Activated B cell treated with CpG ODN at 0.5 μM for 24 hours (primary cell): Measurements from ENCODE around the gene TMEM108. TPM values are rescaled to one million over a fixed set of nuclear protein-coding genes. Genes with fewer than 3 reads are reported as not detected.

ENCODE experiments used
- ATAC-seq: fragments of 200-7000 bp; cut with Tn5 transposase; one replicate; pipeline ENCODE4 v1.10.0; 2021; ENCODE audit warnings: low read depth, mild to moderate bottlenecking, moderate library complexity
- CTCF ChIA-PET: fragments of 350-600 bp; sonication (Branson Sonifier 250); formaldehyde crosslinking; loops from one replicate; lab custom pipeline; 2021; ENCODE audit warnings: antibody characterized with exemption; lab: Charles Lee
- POLR2A ChIA-PET: fragments of 350-600 bp; sonication (Branson Sonifier 250); formaldehyde crosslinking; loops from one replicate; lab custom pipeline; 2021; ENCODE audit warnings: antibody characterized with exemption; lab: Charles Lee
- DNase-seq: peaks from one replicate; pipeline ENCODE4 v3.0.0; 2022
- H3K27ac Mint-ChIP-seq: one replicate; pipeline ENCODE4 v1.8.0; 2020; ENCODE audit warnings: mixed read lengths
- H3K27me3 Mint-ChIP-seq: one replicate; pipeline ENCODE4 v1.8.0; 2021; ENCODE audit warnings: mixed read lengths
- H3K36me3 Mint-ChIP-seq: one replicate; pipeline ENCODE4 v1.8.0; 2021; ENCODE audit warnings: low read depth, mixed read lengths
- H3K4me1 Mint-ChIP-seq: one replicate; pipeline ENCODE4 v1.8.0; 2021; ENCODE audit warnings: mixed read lengths
- H3K4me3 Mint-ChIP-seq: one replicate; pipeline ENCODE4 v1.8.0; 2020; ENCODE audit warnings: mild to moderate bottlenecking, mixed read lengths
- H3K9me3 Mint-ChIP-seq: one replicate; pipeline ENCODE4 v1.8.0; 2020; ENCODE audit warnings: mixed read lengths
- CTCF ChIP-seq: fragments of 200-600 bp; IDR thresholded peaks from one replicate; pipeline ENCODE4 v1.8.0; 2022; ENCODE audit warnings: antibody characterized with exemption, mild to moderate bottlenecking
- intact Hi-C: fragments of 100-400 bp; cut with micrococcal nuclease; formaldehyde crosslinking; loops from one replicate; pipeline ENCODE4 v1.15.1; 2024
- total RNA-seq: library from RNA; stranded (reverse); gene quantifications from 2 replicates; pipeline ENCODE4 v1.2.3, GENCODE V29; 2022

Gene TMEM108
- total RNA-seq, 1 donor from 2014 or later, result not detected

- DNase-seq, result no peak
- H3K4me1 Mint-ChIP-seq, result no peaks in the 10 kb centered on the region
- ChIA-PET CTCF (no interaction called here), POLR2A (no interaction called here)
- no peak for TF ChIP-seq CTCF
- intact Hi-C loops, result no loop called here
- H3K9me3 Mint-ChIP-seq, result peaks cover 3% of the 10 kb centered on the region
- H3K4me3 Mint-ChIP-seq, result no peak overlapping the region
- no peaks in the 10 kb centered on the region for H3K36me3 Mint-ChIP-seq
- no peak overlapping the region for H3K27ac Mint-ChIP-seq
- peaks cover 12% of the 10 kb centered on the region for H3K27me3 Mint-ChIP-seq
- no peak for ATAC-seq
Observed at GRCh38 chr3:133361435-133361834, 323.2 kb downstream of the TMEM108 start.

- ATAC-seq (no peak), DNase-seq (no peak)
- CTCF ChIA-PET, result no interaction called here
- Mint-ChIP-seq H3K36me3 (no peaks in the 10 kb centered on the region), H3K27ac (no peak overlapping the region), H3K4me1 (no peaks in the 10 kb centered on the region), H3K4me3 (no peak overlapping the region), H3K9me3 (no peaks in the 10 kb centered on the region), H3K27me3 (peaks cover 6% of the 10 kb centered on the region)
- TF ChIP-seq CTCF, result no peak
- intact Hi-C loops, result no loop called here
- POLR2A ChIA-PET, result no interaction called here
Observed at GRCh38 chr3:133362539-133362938, 324.3 kb downstream of the TMEM108 start.

GRCh38 chr3:133364704-133365103, 326.5 kb downstream of the TMEM108 start:
- no peak for TF ChIP-seq CTCF
- POLR2A ChIA-PET, result no interaction called here
- CTCF ChIA-PET, result no interaction called here
- Mint-ChIP-seq H3K9me3 (no peaks in the 10 kb centered on the region), H3K36me3 (no peaks in the 10 kb centered on the region), H3K27me3 (peaks cover 6% of the 10 kb centered on the region), H3K27ac (no peak overlapping the region), H3K4me1 (no peaks in the 10 kb centered on the region), H3K4me3 (no peak overlapping the region)
- intact Hi-C loops, result no loop called here
- DNase-seq, result no peak
- ATAC-seq, result no peak

GRCh38 chr3:133366921-133367320, 328.7 kb downstream of the TMEM108 start:
- no peak overlapping the region for H3K4me3 Mint-ChIP-seq
- H3K27me3 Mint-ChIP-seq, result peaks cover 8% of the 10 kb centered on the region
- H3K4me1 Mint-ChIP-seq, result no peaks in the 10 kb centered on the region
- no peak for TF ChIP-seq CTCF
- no peaks in the 10 kb centered on the region for H3K36me3 Mint-ChIP-seq
- DNase-seq, result no peak
- POLR2A ChIA-PET, result no interaction called here
- no peak for ATAC-seq
- CTCF ChIA-PET, result no interaction called here
- H3K27ac Mint-ChIP-seq, result no peak overlapping the region
- H3K9me3 Mint-ChIP-seq, result no peaks in the 10 kb centered on the region
- intact Hi-C loops, result no loop called here

GRCh38 chr3:133367403-133367802, 329.2 kb downstream of the TMEM108 start:
- H3K36me3 Mint-ChIP-seq, result no peaks in the 10 kb centered on the region
- H3K27me3 Mint-ChIP-seq, result peaks cover 8% of the 10 kb centered on the region
- TF ChIP-seq CTCF, result no peak
- DNase-seq (no peak), ATAC-seq (no peak)
- no peak overlapping the region for H3K27ac Mint-ChIP-seq
- H3K4me3 Mint-ChIP-seq, result no peak overlapping the region
- no peaks in the 10 kb centered on the region for H3K4me1 Mint-ChIP-seq
- CTCF ChIA-PET, result no interaction called here
- intact Hi-C loops, result no loop called here
- POLR2A ChIA-PET, result no interaction called here
- H3K9me3 Mint-ChIP-seq, result no peaks in the 10 kb centered on the region
